Stimulated activated naive CD8-positive, alpha-beta T cell treated with anti-CD3 and anti-CD28 coated beads, Interleukin-15, amount 100 ng/mL, for 72 hours (primary cell): ENCODE data around the gene NANOS1.
"Not testable (repeated sequence)": the region's sequence is repeated elsewhere in the genome, so short reads cannot be mapped to it uniquely, and the experiment has no call there.

Experiments used
- ATAC-seq: fragments of 150-1000 bp; cut with Tn5 transposase; 2 replicates; pipeline ENCODE4 v1.10.0; 2021; ENCODE audit warnings: mild to moderate bottlenecking, moderate library complexity
- DNase-seq, 2 donors: peaks; one replicate each; pipeline ENCODE4 v3.0.0; 2021 to 2022
- H3K27ac Mint-ChIP-seq, 2 donors: one replicate each; pipeline ENCODE4 v1.8.0; 2022; ENCODE audit warnings: mild to moderate bottlenecking in 2 of 2, mixed read lengths in 2 of 2, moderate library complexity in 2 of 2
- H3K27me3 Mint-ChIP-seq: one replicate; pipeline ENCODE4 v1.8.0; 2022; ENCODE audit warnings: mixed read lengths
- H3K4me1 Mint-ChIP-seq: one replicate; pipeline ENCODE4 v1.8.0; 2022; ENCODE audit warnings: mild to moderate bottlenecking, mixed read lengths
- H3K4me3 Mint-ChIP-seq, 2 donors: one replicate each; pipeline ENCODE4 v1.8.0; 2022; ENCODE audit warnings: mild to moderate bottlenecking in 2 of 2, mixed read lengths in 2 of 2, moderate library complexity in 1 of 2
- H3K9me3 Mint-ChIP-seq, 2 donors: one replicate each; pipeline ENCODE4 v1.8.0; 2022; ENCODE audit warnings: mixed read lengths in 2 of 2

The NANOS1 gene

DNA sequence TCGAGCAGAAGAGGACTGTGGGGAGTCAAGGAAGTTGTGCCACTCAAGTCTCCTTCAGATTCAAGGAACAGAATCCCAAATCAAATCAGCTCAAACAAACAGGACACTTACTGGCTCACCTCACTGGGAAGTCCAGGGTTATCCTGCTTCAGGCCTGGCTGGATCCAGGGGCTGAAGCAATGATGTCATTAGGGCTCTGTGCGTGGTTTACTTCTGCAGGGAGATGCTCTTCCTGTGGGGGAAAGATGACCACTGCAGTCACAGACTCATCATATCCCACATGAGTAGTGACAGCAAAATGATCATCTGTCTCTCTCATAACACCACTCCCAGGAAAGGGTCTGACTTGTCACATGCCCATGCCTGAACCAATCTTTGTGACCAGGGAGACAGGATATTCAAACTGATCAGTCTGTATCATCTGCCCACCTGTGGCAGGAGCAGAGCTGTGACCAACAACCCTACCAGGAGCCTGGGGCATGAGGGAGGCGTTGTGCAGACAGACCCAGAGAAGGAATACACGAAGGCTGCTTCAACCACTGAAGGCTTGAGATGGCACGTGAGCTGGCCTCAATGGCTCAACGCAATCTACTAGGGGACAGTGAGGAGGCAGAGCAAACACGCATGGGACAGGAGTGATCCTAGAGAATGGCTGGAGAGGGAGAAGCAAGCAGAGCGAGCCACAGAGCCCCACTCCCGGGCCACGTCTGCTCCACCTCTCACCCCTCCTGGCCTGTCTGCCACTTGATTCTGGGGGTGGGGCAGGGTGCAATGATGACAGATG lies 27.6 kb upstream of the NANOS1 start:
- Mint-ChIP-seq H3K27me3 (peaks cover 58% of the 10 kb centered on the region), H3K4me1 (no peaks in the 10 kb centered on the region), H3K9me3 (no peaks in the 10 kb centered on the region), H3K4me3 (no peak overlapping the region), H3K27ac (no peak overlapping the region)
- no peak for ATAC-seq
- DNase-seq: no peak

GRCh38 chr10:119003572-119004289 lies 25.8 kb upstream of the NANOS1 start:
- DNase-seq (no peak), ATAC-seq (no peak)
- no peaks in the 10 kb centered on the region for H3K9me3 Mint-ChIP-seq
- H3K4me1 Mint-ChIP-seq: no peaks in the 10 kb centered on the region
- H3K4me3 Mint-ChIP-seq: no peak overlapping the region
- H3K27me3 Mint-ChIP-seq: peaks cover 56% of the 10 kb centered on the region
- no peak overlapping the region for H3K27ac Mint-ChIP-seq

DNA sequence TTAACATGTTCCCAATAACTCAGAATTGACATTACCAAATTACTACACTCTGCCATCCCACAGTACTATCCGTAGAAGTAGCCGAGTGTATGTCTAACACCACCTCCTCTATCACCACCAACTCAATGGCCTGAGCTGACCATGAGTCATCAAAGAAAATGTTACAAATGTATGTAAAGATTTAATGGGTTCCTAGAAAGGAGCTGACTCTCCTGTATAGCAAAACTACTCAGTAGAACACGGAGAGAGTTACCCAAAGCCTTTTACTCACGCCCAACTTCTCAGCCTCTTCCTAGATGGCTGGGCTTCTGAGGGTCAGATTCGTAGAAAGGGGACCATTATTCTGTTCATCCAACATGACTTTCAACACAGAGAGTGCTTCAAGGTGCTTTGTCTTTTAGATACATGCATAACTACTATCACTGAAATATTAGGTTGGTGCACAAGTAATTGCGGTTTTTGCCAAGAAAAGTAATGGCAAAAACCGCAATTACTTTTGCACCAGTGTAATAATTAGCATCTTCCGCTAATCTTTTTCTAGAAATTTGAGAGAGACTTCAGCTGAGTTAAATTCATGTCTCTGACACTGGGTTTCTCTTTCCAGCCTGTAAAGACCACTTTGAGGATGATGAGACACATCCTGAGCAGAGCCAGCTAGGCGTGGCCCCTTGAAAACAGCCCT lies 24.0 kb upstream of the NANOS1 start:
- no peak overlapping the region for H3K4me3 Mint-ChIP-seq
- no peak for ATAC-seq
- H3K27me3 Mint-ChIP-seq: peaks cover 61% of the 10 kb centered on the region
- no peaks in the 10 kb centered on the region for H3K4me1 Mint-ChIP-seq
- no peaks in the 10 kb centered on the region for H3K9me3 Mint-ChIP-seq
- DNase-seq: no peak
- H3K27ac Mint-ChIP-seq: no peak overlapping the region

DNA sequence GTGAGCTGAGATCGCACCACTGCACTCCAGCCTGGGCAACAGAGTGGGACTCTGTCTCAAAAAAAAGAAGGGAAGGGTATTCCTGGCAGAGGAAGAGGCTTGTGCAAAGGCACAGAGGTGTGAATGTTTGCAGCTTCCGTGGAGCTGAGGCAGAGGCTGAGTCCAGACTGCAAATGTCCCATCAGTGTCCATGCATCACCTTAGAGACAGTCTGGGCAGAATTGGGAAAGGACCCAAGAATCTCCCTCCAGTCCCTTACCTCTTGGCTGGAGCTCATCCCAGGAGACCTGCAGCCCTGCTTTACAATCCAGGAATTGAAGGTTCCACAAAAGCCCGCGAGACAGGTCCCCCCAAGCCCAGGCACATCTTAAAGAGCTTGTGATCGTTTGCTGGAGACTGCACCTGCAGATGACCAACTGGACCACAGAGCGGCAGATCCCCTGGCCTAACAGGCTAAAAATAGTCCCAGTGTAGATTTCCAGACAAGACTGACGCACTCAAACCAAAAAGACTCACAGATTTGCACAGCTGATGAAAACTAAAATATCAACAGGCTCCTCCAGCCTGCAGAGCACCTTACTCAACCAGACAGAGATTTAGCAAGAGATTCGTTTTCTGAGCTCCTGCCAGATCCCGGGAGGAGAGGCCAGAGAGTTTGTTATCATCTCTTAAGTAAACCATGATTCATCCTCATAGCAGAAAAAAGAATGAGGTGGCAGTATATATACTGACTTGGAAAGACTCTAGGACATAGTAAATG lies 22.9 kb upstream of the NANOS1 start:
- H3K27ac Mint-ChIP-seq: peak overlapping the region in 1 of 2 donors; percentile 29
- H3K4me3 Mint-ChIP-seq: no peak overlapping the region
- no peak for ATAC-seq
- H3K9me3 Mint-ChIP-seq: no peaks in the 10 kb centered on the region
- no peak for DNase-seq
- peaks cover 49% of the 10 kb centered on the region for H3K27me3 Mint-ChIP-seq
- H3K4me1 Mint-ChIP-seq: no peaks in the 10 kb centered on the region

GRCh38 chr10:119007211-119007574 lies 22.3 kb upstream of the NANOS1 start:
- Mint-ChIP-seq H3K4me1 (no peaks in the 10 kb centered on the region), H3K4me3 (no peak overlapping the region), H3K9me3 (no peaks in the 10 kb centered on the region), H3K27me3 (peaks cover 44% of the 10 kb centered on the region), H3K27ac (no peak overlapping the region)
- ATAC-seq (no peak), DNase-seq (no peak)

DNA sequence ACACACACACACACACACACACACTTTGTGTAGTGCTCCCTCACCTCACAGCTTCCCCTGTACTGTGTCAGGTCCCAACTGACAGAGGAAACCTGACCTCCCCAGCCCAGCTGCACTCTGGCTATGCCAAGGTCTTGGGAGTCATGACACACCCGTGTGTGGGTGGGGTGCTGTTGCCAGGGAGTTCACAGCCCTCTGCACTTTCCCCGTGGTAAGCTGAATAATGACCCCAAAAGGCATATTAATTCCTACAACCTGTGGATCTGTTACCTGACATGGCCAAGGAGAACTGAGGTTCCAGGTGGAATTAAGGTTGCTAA lies 8.9 kb upstream of the NANOS1 start:
- peak; percentile 58 for ATAC-seq
- no peak overlapping the region for H3K27ac Mint-ChIP-seq

DNA sequence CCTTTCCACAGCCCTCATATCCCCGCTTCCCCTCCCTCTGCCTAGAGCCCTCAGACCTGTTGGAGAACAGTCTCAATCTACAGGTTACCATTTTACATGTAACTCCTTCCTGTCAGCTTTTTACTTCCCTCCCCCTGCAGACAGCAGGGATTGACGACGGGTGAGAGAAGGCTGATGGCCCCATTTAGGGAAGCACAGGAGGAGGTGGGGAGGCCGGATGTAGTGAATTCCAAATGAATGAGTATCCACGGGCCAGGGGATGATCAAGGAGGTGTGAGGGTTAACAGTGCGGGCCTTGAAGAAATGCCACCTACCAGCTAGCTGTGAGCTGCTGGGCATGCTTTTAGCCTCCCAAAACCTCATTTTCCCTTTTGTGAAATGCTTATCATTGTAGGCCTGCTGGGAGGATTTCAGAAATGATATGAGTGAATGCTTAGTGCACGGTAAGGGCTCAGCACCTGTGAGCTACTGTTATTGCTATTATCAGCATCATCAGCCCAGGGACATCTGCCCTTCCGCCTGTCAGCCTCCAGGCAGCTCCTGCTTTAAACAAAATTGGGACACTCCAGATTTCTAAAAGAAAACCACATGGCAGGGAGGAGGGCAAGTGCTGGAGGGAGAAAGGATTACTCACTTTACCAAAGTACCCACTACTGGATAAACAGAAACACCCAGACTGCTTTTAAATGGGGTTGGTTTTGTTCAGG lies 6.5 kb upstream of the NANOS1 start:
- peaks cover 5% of the 10 kb centered on the region for H3K27me3 Mint-ChIP-seq
- no peak for ATAC-seq
- H3K4me3 Mint-ChIP-seq: no peak overlapping the region

More for the DNA sequence above, 8.9 kb upstream of the NANOS1 start:
- Mint-ChIP-seq H3K4me3 (no peak overlapping the region), H3K27me3 (no peaks in the 10 kb centered on the region), H3K9me3 (peaks cover 0 to 5% of the 10 kb centered on the region in 2 donors), H3K4me1 (peaks cover 8% of the 10 kb centered on the region)
- DNase-seq: no peak

DNA sequence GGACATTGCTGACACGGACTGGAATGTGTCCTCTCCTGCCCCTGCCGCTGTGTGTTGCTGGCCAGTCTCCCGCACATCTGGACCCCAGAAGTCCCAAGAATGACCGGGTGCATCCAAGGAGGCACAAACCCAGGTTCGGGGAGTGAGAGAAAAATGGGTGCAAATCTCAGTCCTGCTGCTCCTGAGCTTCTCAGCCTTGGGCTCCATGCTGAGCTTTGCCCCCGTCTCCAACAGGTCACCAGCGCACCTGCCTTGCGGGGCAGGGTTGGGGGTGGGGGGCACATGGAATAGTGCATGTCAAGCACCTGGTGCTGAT lies 6.0 kb upstream of the NANOS1 start:
- H3K9me3 Mint-ChIP-seq: peaks cover 0 to 5% of the 10 kb centered on the region in 2 donors
- H3K27me3 Mint-ChIP-seq: peaks cover 10% of the 10 kb centered on the region

More for the DNA sequence above, 6.5 kb upstream of the NANOS1 start:
- no peak for DNase-seq
- H3K27ac Mint-ChIP-seq: no peak overlapping the region
- peaks cover 8% of the 10 kb centered on the region for H3K4me1 Mint-ChIP-seq
- peaks cover 0 to 5% of the 10 kb centered on the region in 2 donors for H3K9me3 Mint-ChIP-seq

GRCh38 chr10:119024882-119025281 lies 4.6 kb upstream of the NANOS1 start:
- no peak for DNase-seq
- Mint-ChIP-seq H3K4me3 (no peak overlapping the region), H3K9me3 (no peaks in the 10 kb centered on the region), H3K4me1 (peaks cover 14% of the 10 kb centered on the region), H3K27me3 (peaks cover 15% of the 10 kb centered on the region), H3K27ac (no peak overlapping the region)
- no peak for ATAC-seq

More for the DNA sequence above, 6.0 kb upstream of the NANOS1 start:
- Mint-ChIP-seq H3K27ac (no peak overlapping the region), H3K4me3 (no peak overlapping the region), H3K4me1 (peaks cover 9% of the 10 kb centered on the region)
- ATAC-seq: no peak
- DNase-seq: no peak

DNA sequence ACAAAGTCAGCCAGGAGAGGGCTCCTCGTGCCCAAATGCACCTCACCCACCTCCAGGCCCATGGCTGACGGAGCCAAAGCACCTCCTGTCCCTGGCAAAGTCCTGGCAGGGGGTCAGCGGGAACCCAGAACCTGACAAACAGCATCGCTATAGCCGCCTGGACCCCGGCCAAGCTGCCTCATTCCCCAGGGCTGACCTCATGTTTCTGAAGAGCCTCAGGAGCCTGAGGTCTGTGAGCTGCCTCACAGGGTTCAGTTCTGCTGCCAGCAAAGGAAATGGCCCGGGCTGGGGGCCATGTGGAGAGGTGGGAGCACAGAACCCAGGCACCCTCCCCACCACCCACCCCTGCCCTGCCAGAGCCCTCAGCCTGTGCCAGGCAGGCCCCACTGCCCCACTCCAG lies 4.2 kb upstream of the NANOS1 start:
- no peak for DNase-seq
- no peak for ATAC-seq
- peaks cover 15% of the 10 kb centered on the region for H3K27me3 Mint-ChIP-seq
- H3K9me3 Mint-ChIP-seq: no peaks in the 10 kb centered on the region
- H3K4me3 Mint-ChIP-seq: no peak overlapping the region
- H3K4me1 Mint-ChIP-seq: peaks cover 12% of the 10 kb centered on the region
- no peak overlapping the region for H3K27ac Mint-ChIP-seq

DNA sequence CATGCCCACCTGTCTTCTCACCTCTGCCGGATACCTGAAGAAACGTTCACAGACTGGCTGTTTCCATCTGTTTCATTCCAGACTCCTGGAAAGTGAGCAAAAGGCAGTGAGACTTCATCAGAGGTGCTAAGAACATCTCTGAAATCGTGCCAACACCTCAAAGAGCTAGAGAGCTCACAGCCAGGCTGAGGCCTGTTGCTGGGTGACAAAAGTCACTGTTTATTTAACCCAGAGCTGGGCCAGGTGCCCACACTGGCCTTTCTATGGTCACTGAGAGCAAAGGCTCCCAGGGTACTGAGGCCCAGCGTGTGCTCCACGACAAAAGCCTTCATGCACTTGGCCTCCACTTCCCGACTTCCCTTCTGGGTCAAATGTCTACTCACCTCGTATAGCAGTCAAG lies 3.7 kb upstream of the NANOS1 start:
- no peaks in the 10 kb centered on the region for H3K9me3 Mint-ChIP-seq
- H3K4me3 Mint-ChIP-seq: no peak overlapping the region
- no peak overlapping the region for H3K27ac Mint-ChIP-seq
- DNase-seq (no peak), ATAC-seq (no peak)
- peaks cover 10% of the 10 kb centered on the region for H3K4me1 Mint-ChIP-seq
- peaks cover 15% of the 10 kb centered on the region for H3K27me3 Mint-ChIP-seq

- ATAC-seq (no peak), DNase-seq (no peak)
- no peaks in the 10 kb centered on the region for H3K9me3 Mint-ChIP-seq
- peaks cover 15% of the 10 kb centered on the region for H3K27me3 Mint-ChIP-seq
- H3K27ac Mint-ChIP-seq: peak overlapping the region in 1 of 2 donors; percentile 45
- H3K4me3 Mint-ChIP-seq: no peak overlapping the region
- H3K4me1 Mint-ChIP-seq: peaks cover 16% of the 10 kb centered on the region
Observed at GRCh38 chr10:119026301-119027110, 3.0 kb upstream of the NANOS1 start.

GRCh38 chr10:119028445-119028899 lies 1.0 kb upstream of the NANOS1 start:
- DNase-seq, H3K27ac Mint-ChIP-seq, H3K9me3 Mint-ChIP-seq, ATAC-seq: not testable (repeated sequence)
- Mint-ChIP-seq H3K4me3 (peak overlapping the region; percentile 51 to 55), H3K27me3 (peaks cover 15% of the 10 kb centered on the region), H3K4me1 (peaks cover 18% of the 10 kb centered on the region)

GRCh38 chr10:119028900-119029612 lies 458 bp upstream of the NANOS1 start:
- ATAC-seq (peak; percentile 74), DNase-seq (peak; percentile 72 to 84)
- Mint-ChIP-seq H3K27ac (no peak overlapping the region), H3K4me1 (peaks cover 18% of the 10 kb centered on the region), H3K4me3 (peak overlapping the region; percentile 55 to 59), H3K9me3 (no peaks in the 10 kb centered on the region), H3K27me3 (peaks cover 15% of the 10 kb centered on the region)
